Renal cortex interstitium (tissue), 11 donors: ENCODE results near the gene FOXO3. TPM values are rescaled to one million over a fixed set of nuclear protein-coding genes. Genes with fewer than 3 reads are reported as not detected.

Experiments used
- DNase-seq, 11 donors: peaks; one replicate each; pipeline ENCODE4 v3.0.0-alpha.2; 2013; ENCODE audit warnings: low read depth in 9 of 11, low spot score in 4 of 11; ENCODE audit errors: extremely low read depth in 1 of 11
- polyA plus RNA-seq, 3 donors: library from polyadenylated mRNA; unstranded; fragments of 120-200 nt; gene quantifications; one replicate each; pipeline ENCODE4 v1.2.1, GENCODE V29; 2013; ENCODE audit not compliant: insufficient read length in 3 of 3

Gene FOXO3
- polyA plus RNA-seq, 3 donors: 50.4 to 54.4 (median 50.6) TPM

- DNase-seq: no peak
Measured at GRCh38 chr6:108714101-108714765, 153.5 kb downstream of the FOXO3 start.

- DNase-seq: no peak
Measured at GRCh38 chr6:108714766-108715414, 154.2 kb downstream of the FOXO3 start.

- no peak for DNase-seq
Measured at GRCh38 chr6:108715832-108716231, 155.1 kb downstream of the FOXO3 start.

GRCh38 chr6:108716801-108717791 is 156.4 kb downstream of the FOXO3 start:
- DNase-seq: no peak

GRCh38 chr6:108719477-108719876 is 158.8 kb downstream of the FOXO3 start:
- no peak for DNase-seq

- DNase-seq: no peak
Measured at GRCh38 chr6:108720827-108721226, 160.1 kb downstream of the FOXO3 start.

- no peak for DNase-seq
Measured at GRCh38 chr6:108721286-108721685, 160.6 kb downstream of the FOXO3 start.

- DNase-seq: no peak
Measured at GRCh38 chr6:108723594-108723993, 162.9 kb downstream of the FOXO3 start.

- no peak for DNase-seq
Measured at GRCh38 chr6:108726726-108727339, 166.1 kb downstream of the FOXO3 start.

GRCh38 chr6:108727966-108728730 is 167.4 kb downstream of the FOXO3 start:
- no peak for DNase-seq

GRCh38 chr6:108728826-108729225 is 168.1 kb downstream of the FOXO3 start:
- no peak for DNase-seq

- no peak for DNase-seq
Measured at GRCh38 chr6:108730635-108731515, 170.2 kb downstream of the FOXO3 start.

GRCh38 chr6:108732091-108732870 is 171.6 kb downstream of the FOXO3 start:
- DNase-seq: no peak

GRCh38 chr6:108733051-108733450 is 172.3 kb downstream of the FOXO3 start:
- DNase-seq: no peak

- no peak for DNase-seq
Measured at GRCh38 chr6:108733706-108734265, 173.1 kb downstream of the FOXO3 start.
